GM19395 (cell line): ENCODE measurements around the gene PSMD13.

ENCODE experiments used
- ATAC-seq: cut with Tn5 transposase; IDR thresholded peaks from one replicate; pipeline ENCODE4 v1.9.1; 2021; ENCODE audit warnings: mild to moderate bottlenecking, moderate library complexity; ENCODE audit not compliant: unreplicated experiment

Gene PSMD13

GRCh38 chr11:297586-298405 lies 61.0 kb downstream of the PSMD13 start:
- no peak for ATAC-seq

- no peak for ATAC-seq
Measured at GRCh38 chr11:298406-299065, 61.8 kb downstream of the PSMD13 start.

GRCh38 chr11:299081-299891 lies 62.5 kb downstream of the PSMD13 start, which contains the start of gene IFITM5:
IFITM5 (minus strand) TSS chr11:299526; CDS start chr11:299490, 36 bp downstream.
- no peak for ATAC-seq

GRCh38 chr11:299951-300735 lies 63.4 kb downstream of the PSMD13 start:
- ATAC-seq: no peak
